H9 (cell line): ENCODE measurements around the gene SYF2. TPM values are rescaled to one million over a fixed set of nuclear protein-coding genes. Genes with fewer than 3 reads are reported as not detected.
"Not testable (repeated sequence)": the region's sequence is repeated elsewhere in the genome, so short reads cannot be mapped to it uniquely, and the experiment has no call there.

Experiments used
- DNase-seq: peaks from one replicate; pipeline ENCODE4 v3.0.0-alpha.2; 2017
- H2AFZ ChIP-seq: one replicate; pipeline ENCODE4 v1.6.1; 2013; ENCODE audit warnings: mild to moderate bottlenecking, low read length, control low read depth, moderate library complexity
- H2AK5ac ChIP-seq: 2 replicates; pipeline ENCODE4 v1.6.1; 2013; ENCODE audit warnings: low read length, control low read depth, mixed read lengths; ENCODE audit not compliant: insufficient read length
- H2BK120ac ChIP-seq: one replicate; pipeline ENCODE4 v1.6.1; 2013; ENCODE audit warnings: low read depth, mild to moderate bottlenecking, low read length, control low read depth, inconsistent platforms; ENCODE audit not compliant: poor library complexity, severe bottlenecking
- H2BK12ac ChIP-seq: 2 replicates; pipeline ENCODE4 v1.6.1; 2013; ENCODE audit warnings: low read length, control low read depth, mixed read lengths, low read depth; ENCODE audit not compliant: insufficient read length
- H2BK15ac ChIP-seq: 2 replicates; pipeline ENCODE4 v1.6.1; 2013; ENCODE audit warnings: low read depth, low read length, control low read depth
- H2BK20ac ChIP-seq: one replicate; pipeline ENCODE4 v1.6.1; 2013; ENCODE audit warnings: low read depth, mild to moderate bottlenecking, low read length, control low read depth, inconsistent platforms; ENCODE audit not compliant: poor library complexity, severe bottlenecking
- H2BK5ac ChIP-seq: 2 replicates; pipeline ENCODE4 v1.6.1; 2013; ENCODE audit warnings: low read length, control low read depth, mixed read lengths; ENCODE audit not compliant: insufficient read length
- H3K14ac ChIP-seq: 2 replicates; pipeline ENCODE4 v1.6.1; 2013; ENCODE audit warnings: low read length, control low read depth; ENCODE audit not compliant: insufficient read depth
- H3K18ac ChIP-seq: 2 replicates; pipeline ENCODE4 v1.6.1; 2013; ENCODE audit warnings: low read depth, mild to moderate bottlenecking, mixed read lengths, low read length, control low read depth; ENCODE audit not compliant: insufficient read length
- H3K23ac ChIP-seq: 2 replicates; pipeline ENCODE4 v1.6.1; 2013; ENCODE audit warnings: low read length, control low read depth, mixed read lengths, low read depth; ENCODE audit not compliant: insufficient read length
- H3K23me2 ChIP-seq: 2 replicates; pipeline ENCODE4 v1.6.1; 2013; ENCODE audit warnings: low read depth, mild to moderate bottlenecking, mixed read lengths, low read length, control low read depth; ENCODE audit not compliant: insufficient read length, poor library complexity, severe bottlenecking
- H3K27ac ChIP-seq: 2 replicates; pipeline ENCODE4 v1.5.1; 2013; ENCODE audit warnings: low read length, control low read depth, mixed read lengths, low read depth; ENCODE audit not compliant: insufficient read length
- H3K27me3 ChIP-seq: 2 replicates; pipeline ENCODE4 v1.6.1; 2013; ENCODE audit warnings: low read length, control low read depth, inconsistent platforms; ENCODE audit not compliant: insufficient read depth
- H3K4ac ChIP-seq: 2 replicates; pipeline ENCODE4 v1.6.1; 2013; ENCODE audit warnings: low read depth, mild to moderate bottlenecking, control low read depth, inconsistent platforms, low read length, moderate library complexity
- H3K4me1 ChIP-seq: 2 replicates; pipeline ENCODE4 v1.6.1; 2013; ENCODE audit warnings: low read length, control low read depth, inconsistent platforms; ENCODE audit not compliant: insufficient read depth
- H3K4me2 ChIP-seq: 2 replicates; pipeline ENCODE4 v1.6.1; 2013; ENCODE audit warnings: low read length, control low read depth, mixed read lengths; ENCODE audit not compliant: insufficient read length, insufficient read depth
- H3K56ac ChIP-seq: 2 replicates; pipeline ENCODE4 v1.6.1; 2013; ENCODE audit warnings: low read depth, mild to moderate bottlenecking, mixed read lengths, low read length, control low read depth; ENCODE audit not compliant: insufficient read length
- H3K79me1 ChIP-seq: 2 replicates; pipeline ENCODE4 v1.6.1; 2013; ENCODE audit warnings: low read depth, mild to moderate bottlenecking, moderate library complexity, low read length, control low read depth, inconsistent platforms; ENCODE audit not compliant: insufficient read depth, poor library complexity, severe bottlenecking
- H3K79me2 ChIP-seq: 2 replicates; pipeline ENCODE4 v1.6.1; 2013; ENCODE audit warnings: low read length, control low read depth, inconsistent platforms; ENCODE audit not compliant: insufficient read depth
- H3K9ac ChIP-seq: 2 replicates; pipeline ENCODE4 v1.6.1; 2013; ENCODE audit warnings: low read length, control low read depth, mixed read lengths; ENCODE audit not compliant: insufficient read length; ENCODE audit errors: extremely low read depth
- H3K9me3 ChIP-seq: one replicate; pipeline ENCODE4 v1.6.1; 2013; ENCODE audit warnings: low read depth, low read length, inconsistent platforms; ENCODE audit not compliant: control insufficient read depth
- H3T11ph ChIP-seq: one replicate; pipeline ENCODE4 v1.6.1; 2013; ENCODE audit warnings: mild to moderate bottlenecking, low read length, control low read depth, inconsistent platforms
- H4K20me1 ChIP-seq: one replicate; pipeline ENCODE4 v1.6.1; 2013; ENCODE audit not compliant: control insufficient read depth, insufficient read length, insufficient read depth
- H4K5ac ChIP-seq: 2 replicates; pipeline ENCODE4 v1.6.1; 2013; ENCODE audit warnings: low read depth, mild to moderate bottlenecking, mixed read lengths, low read length, control low read depth; ENCODE audit not compliant: insufficient read length
- H4K8ac ChIP-seq: replicated peaks from 2 replicates; pipeline ENCODE4 v1.6.1; 2013; ENCODE audit warnings: low read length, control low read depth, mixed read lengths, low read depth; ENCODE audit not compliant: insufficient read length
- H4K91ac ChIP-seq: 2 replicates; pipeline ENCODE4 v1.6.1; 2013; ENCODE audit warnings: low read depth, mild to moderate bottlenecking, moderate library complexity, mixed read lengths, low read length, control low read depth; ENCODE audit not compliant: insufficient read length
- H3K27ac Mint-ChIP-seq, 3 experiments: 2 replicates in 2 of 3; 3 replicates in 1 of 3; pipeline ENCODE4 v1.8.0; 2020 to 2021; ENCODE audit warnings: mixed read lengths in 3 of 3, mild to moderate bottlenecking in 1 of 3, moderate library complexity in 1 of 3
- H3K27me3 Mint-ChIP-seq: 2 replicates; pipeline ENCODE4 v1.8.0; 2021; ENCODE audit warnings: low read depth, mild to moderate bottlenecking, moderate library complexity, mixed read lengths
- H3K36me3 Mint-ChIP-seq, 3 experiments: 2 replicates in 2 of 3; 3 replicates in 1 of 3; pipeline ENCODE4 v1.8.0; 2020 to 2021; ENCODE audit warnings: low read depth in 3 of 3, mixed read lengths in 3 of 3; ENCODE audit not compliant: insufficient read depth in 1 of 3
- H3K4me1 Mint-ChIP-seq, 2 experiments: 2 replicates each; pipeline ENCODE4 v1.8.0; 2020; ENCODE audit warnings: mixed read lengths in 2 of 2
- H3K4me3 Mint-ChIP-seq, 2 experiments: 2 replicates in 1 of 2; 3 replicates in 1 of 2; pipeline ENCODE4 v1.8.0; 2020 to 2021; ENCODE audit warnings: mild to moderate bottlenecking in 2 of 2, mixed read lengths in 2 of 2, moderate library complexity in 1 of 2
- H3K9me3 Mint-ChIP-seq, 2 experiments: 2 replicates in 1 of 2; 3 replicates in 1 of 2; pipeline ENCODE4 v1.8.0; 2020; ENCODE audit warnings: mild to moderate bottlenecking in 2 of 2, mixed read lengths in 2 of 2, moderate library complexity in 1 of 2
- WGBS: extraction: QIAGEN DNeasy Blood & Tissue Kit; methylation state at CpG from one replicate; pipeline ENCODE4 v1.1.7; 2013; ENCODE audit warnings: missing lambda C conversion rate, low lambda C conversion rate, mixed read lengths; ENCODE audit not compliant: insufficient read length; ENCODE audit errors: extremely low coverage; 5-methylcytosine and 5-hydroxymethylcytosine counted together
- long read RNA-seq: library from polyadenylated mRNA; unstranded; transcript quantifications from one replicate; pipeline ENCODE4 v2.0.0, GENCODE V29; 2020
- total RNA-seq: library from RNA; stranded (reverse); gene quantifications from 2 replicates; pipeline ENCODE4 v1.2.1, GENCODE V29; 2021
- TF ChIP-seq, protein P1 (sequence below): fragments of 200-600 bp; sonication (generic); conservative IDR thresholded peaks from 3 replicates; pipeline ENCODE4 v1.8.0; 2021; ENCODE audit warnings: antibody characterized with exemption, mild to moderate bottlenecking

Gene SYF2
- total RNA-seq, result 34.4 and 36.5 TPM in 2 replicates
- long read RNA-seq, transcript SYF2-201 (7 exons, 1,345 nt), result major isoform, 81 of 98 reads
- long read RNA-seq, partial matches to known transcripts, result 11 of 98 reads
- long read RNA-seq, other reads (novel, unspliced or antisense), result 5 of 98 reads

DNA sequence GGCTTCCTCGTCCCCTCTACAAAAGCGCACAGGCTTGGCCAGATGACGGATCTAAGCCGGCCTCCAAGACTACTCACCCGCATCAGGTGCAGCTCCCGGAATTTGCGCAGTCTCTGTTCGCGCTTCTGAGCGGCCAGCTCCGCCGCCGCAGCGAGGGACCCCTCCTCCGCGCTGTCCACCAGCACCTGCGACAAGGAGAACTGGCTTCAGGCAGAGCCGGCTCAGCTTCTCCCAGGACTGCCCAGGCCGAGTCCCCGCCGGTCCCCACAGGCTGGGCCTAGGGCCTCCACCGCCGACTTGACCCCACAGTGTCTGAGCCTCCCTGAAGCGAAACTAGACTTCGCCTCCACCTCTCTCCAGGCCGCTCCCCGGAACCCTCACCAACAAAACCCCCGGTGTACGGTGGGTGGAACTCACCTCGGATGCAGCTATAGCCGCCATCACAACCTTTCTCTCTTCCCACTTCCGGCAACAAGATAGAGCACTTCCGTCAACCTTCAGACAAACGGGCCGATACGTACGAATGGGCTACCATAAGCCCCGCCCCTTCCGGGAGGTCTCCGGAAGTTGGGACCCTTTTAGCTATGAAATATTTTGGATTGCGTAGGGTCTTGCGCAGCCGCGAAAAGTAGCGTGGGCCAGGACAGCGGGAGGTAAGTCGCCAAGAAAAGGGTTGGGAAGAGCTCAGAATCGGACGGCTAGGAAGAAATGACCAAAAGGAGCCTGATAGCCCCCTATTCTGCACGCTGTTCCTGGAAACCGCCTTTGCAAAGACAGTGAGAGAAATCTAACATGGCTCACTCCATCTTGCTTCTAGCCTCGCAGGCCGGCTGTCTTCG lies at the start of gene SYF2:
SYF2 (minus strand) TSS at position 476 of the 839 bp plus-strand sequence; CDS start at position 441, 35 bp downstream.
- no peak within 1 kb of the TSS for H3K4me3 Mint-ChIP-seq
- H2BK12ac ChIP-seq, result no peak within 1 kb of the TSS
- H3K14ac ChIP-seq, result peak within 1 kb of the TSS; percentile 93
- H3T11ph ChIP-seq, result no peak within 1 kb of the TSS
- peaks cover 15 to 50% (median 44%) of the 10 kb centered on the region in 3 experiments; a peak in 6 of 7 replicates for H3K36me3 Mint-ChIP-seq
- H3K9me3 ChIP-seq, result no peaks in the 10 kb centered on the region
- peak within 1 kb of the TSS; percentile 75 for H3K9ac ChIP-seq
- H3K56ac ChIP-seq, result no peak within 1 kb of the TSS
- WGBS, result no CpG with 5 or more reads among the region's 54 CpGs
- H3K4me1 Mint-ChIP-seq, result peaks cover 13 to 15% of the 10 kb centered on the region in 2 experiments
- H4K8ac ChIP-seq, result no peak within 1 kb of the TSS
- H2BK15ac ChIP-seq, result no peak within 1 kb of the TSS
- peaks cover 4% of the 10 kb centered on the region for H3K23me2 ChIP-seq
- H3K27me3 ChIP-seq, result no peaks in the 10 kb centered on the region
- peak; percentile 94 for DNase-seq
- H4K20me1 ChIP-seq, result no peaks in the 10 kb centered on the region
- H4K5ac ChIP-seq, result peak within 1 kb of the TSS; percentile 34
- H2BK120ac ChIP-seq, result no peak within 1 kb of the TSS
- no peak within 1 kb of the TSS for H3K4ac ChIP-seq
- H3K27ac Mint-ChIP-seq, result no peak within 1 kb of the TSS; a peak in 4 of 7 replicates
- no peak within 1 kb of the TSS for H3K23ac ChIP-seq
- peak within 1 kb of the TSS; percentile 80 for H3K18ac ChIP-seq
- TF ChIP-seq, protein P1, sequence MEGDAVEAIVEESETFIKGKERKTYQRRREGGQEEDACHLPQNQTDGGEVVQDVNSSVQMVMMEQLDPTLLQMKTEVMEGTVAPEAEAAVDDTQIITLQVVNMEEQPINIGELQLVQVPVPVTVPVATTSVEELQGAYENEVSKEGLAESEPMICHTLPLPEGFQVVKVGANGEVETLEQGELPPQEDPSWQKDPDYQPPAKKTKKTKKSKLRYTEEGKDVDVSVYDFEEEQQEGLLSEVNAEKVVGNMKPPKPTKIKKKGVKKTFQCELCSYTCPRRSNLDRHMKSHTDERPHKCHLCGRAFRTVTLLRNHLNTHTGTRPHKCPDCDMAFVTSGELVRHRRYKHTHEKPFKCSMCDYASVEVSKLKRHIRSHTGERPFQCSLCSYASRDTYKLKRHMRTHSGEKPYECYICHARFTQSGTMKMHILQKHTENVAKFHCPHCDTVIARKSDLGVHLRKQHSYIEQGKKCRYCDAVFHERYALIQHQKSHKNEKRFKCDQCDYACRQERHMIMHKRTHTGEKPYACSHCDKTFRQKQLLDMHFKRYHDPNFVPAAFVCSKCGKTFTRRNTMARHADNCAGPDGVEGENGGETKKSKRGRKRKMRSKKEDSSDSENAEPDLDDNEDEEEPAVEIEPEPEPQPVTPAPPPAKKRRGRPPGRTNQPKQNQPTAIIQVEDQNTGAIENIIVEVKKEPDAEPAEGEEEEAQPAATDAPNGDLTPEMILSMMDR, result no peak
- H4K91ac ChIP-seq, result no peak within 1 kb of the TSS
- H3K79me2 ChIP-seq, result no peaks in the 10 kb centered on the region
- no peaks in the 10 kb centered on the region for H3K4me1 ChIP-seq
- no peak within 1 kb of the TSS for H2AFZ ChIP-seq
- H3K27ac ChIP-seq, result peak within 1 kb of the TSS; percentile 66
- H2BK5ac ChIP-seq, result no peak within 1 kb of the TSS
- peak within 1 kb of the TSS; percentile 99 for H3K4me2 ChIP-seq
- H2AK5ac ChIP-seq, result no peak within 1 kb of the TSS
- H2BK20ac ChIP-seq, result no peak within 1 kb of the TSS
- H3K79me1 ChIP-seq, result peaks cover 5% of the 10 kb centered on the region
- H3K27me3 Mint-ChIP-seq, result no peaks in the 10 kb centered on the region
- no peaks in the 10 kb centered on the region for H3K9me3 Mint-ChIP-seq

DNA sequence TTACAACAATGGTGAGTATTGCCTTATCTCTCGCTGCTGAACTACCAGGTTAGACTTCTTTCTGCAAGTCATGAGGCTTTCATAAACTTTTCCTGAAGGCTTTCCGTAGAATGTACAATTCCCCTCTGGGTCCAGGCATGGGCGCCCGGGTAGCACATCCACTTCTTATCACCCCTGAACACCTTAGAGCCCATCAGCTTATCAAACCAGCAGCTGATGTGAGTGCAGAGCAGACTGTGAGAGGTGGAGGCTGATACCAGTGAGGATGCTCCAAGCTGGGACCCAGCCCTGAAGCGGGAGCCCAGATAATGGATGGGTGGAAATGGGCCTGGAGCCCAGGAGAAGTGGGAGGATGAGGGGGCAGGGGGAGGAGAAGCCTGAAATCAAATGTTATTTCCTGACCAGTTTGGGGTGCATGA lies 47.4 kb upstream of the SYF2 start:
- H3K27me3 Mint-ChIP-seq, H3K23me2 ChIP-seq: not testable (repeated sequence)

More for the DNA sequence above, 47.4 kb upstream of the SYF2 start:
- not testable (repeated sequence) for H3K14ac ChIP-seq, H4K20me1 ChIP-seq, H3K56ac ChIP-seq, DNase-seq, H3K4ac ChIP-seq, H4K8ac ChIP-seq, H2AK5ac ChIP-seq, H3K9me3 ChIP-seq, H2BK5ac ChIP-seq, H3K4me3 Mint-ChIP-seq, H3K27me3 ChIP-seq, H2AFZ ChIP-seq, H3K4me1 Mint-ChIP-seq, H3K4me1 ChIP-seq, H4K91ac ChIP-seq, H3K9me3 Mint-ChIP-seq, H3T11ph ChIP-seq, H3K4me2 ChIP-seq, H3K79me1 ChIP-seq, H3K27ac ChIP-seq, H3K9ac ChIP-seq, H3K23ac ChIP-seq, H2BK120ac ChIP-seq, H4K5ac ChIP-seq, H3K79me2 ChIP-seq, H2BK20ac ChIP-seq, H2BK15ac ChIP-seq, H2BK12ac ChIP-seq, H3K18ac ChIP-seq, H3K27ac Mint-ChIP-seq, H3K36me3 Mint-ChIP-seq
- WGBS, result no CpG with 5 or more reads among the region's 5 CpGs
